ENCODE data around the gene PAX8.

DNA sequence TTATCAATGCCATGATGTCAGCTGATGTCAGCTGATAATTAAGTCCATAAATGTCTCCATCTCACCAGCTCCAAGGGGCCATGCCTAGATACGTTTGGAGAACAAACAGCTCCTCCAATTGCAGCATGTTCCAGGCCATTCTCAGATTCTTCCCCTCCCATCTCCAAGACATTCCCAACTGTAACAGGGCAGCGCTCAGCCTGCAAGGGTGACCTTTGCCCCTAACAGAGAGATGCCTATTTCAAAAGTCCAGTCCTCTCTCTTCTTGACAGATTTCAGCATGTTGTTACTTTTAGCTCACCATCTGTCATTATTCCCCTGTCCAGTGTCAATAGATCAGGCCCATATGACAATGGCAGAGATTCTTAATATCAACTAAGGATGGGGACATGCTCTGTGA is 95.0 kb downstream of the PAX8 start:
- TF ChIP-seq CTCF (IDR thresholded peaks at IDR 0.05; ENCODE audit: borderline replicate concordance, extremely low read depth, low read length, poor library complexity, severe bottlenecking) (no peak), EZH2 (IDR thresholded peaks at IDR 0.05; ENCODE audit: borderline replicate concordance, low read depth, low read length, severe bottlenecking) (no peak)

All from DND-41 (cell line).